ENCODE results near the gene SPTLC1. TPM values are rescaled to one million over a fixed set of nuclear protein-coding genes. Genes with fewer than 3 reads are reported as not detected.

SPTLC1 gene
- total RNA-seq, 1 donor = 132 TPM

- no peak for DNase-seq (ENCODE audit: low read depth)
- TF ChIP-seq CTCF (IDR thresholded peaks at IDR 0.05; ENCODE audit: insufficient read depth, low read depth, low read length) = no peak
- no peak overlapping the region for H3K4me3 ChIP-seq (ENCODE audit: low read depth, low read length)
These were observed 59.6 kb downstream of the SPTLC1 start for GRCh38 chr9:92055624-92056023.

GRCh38 chr9:92048924-92049625 is 66.1 kb downstream of the SPTLC1 start:
- no peak overlapping the region for H3K4me3 ChIP-seq (ENCODE audit: low read depth, low read length)
- no peak for DNase-seq (ENCODE audit: low read depth)
- TF ChIP-seq CTCF (IDR thresholded peaks at IDR 0.05; ENCODE audit: insufficient read depth, low read depth, low read length) = no peak

GRCh38 chr9:92047500-92047899 is 67.7 kb downstream of the SPTLC1 start:
- no peak for TF ChIP-seq CTCF (IDR thresholded peaks at IDR 0.05; ENCODE audit: insufficient read depth, low read depth, low read length)
- no peak for DNase-seq (ENCODE audit: low read depth)
- H3K4me3 ChIP-seq (ENCODE audit: low read depth, low read length) = no peak overlapping the region

- H3K4me3 ChIP-seq (ENCODE audit: low read depth, low read length) = no peak overlapping the region
- DNase-seq (ENCODE audit: low read depth) = no peak
- TF ChIP-seq CTCF (IDR thresholded peaks at IDR 0.05; ENCODE audit: insufficient read depth, low read depth, low read length) = no peak
These were observed 68.5 kb downstream of the SPTLC1 start for GRCh38 chr9:92046676-92047075.

- DNase-seq (ENCODE audit: low read depth) = no peak
- no peak for TF ChIP-seq CTCF (IDR thresholded peaks at IDR 0.05; ENCODE audit: insufficient read depth, low read depth, low read length)
- H3K4me3 ChIP-seq (ENCODE audit: low read depth, low read length) = no peak overlapping the region
These were observed 70.3 kb downstream of the SPTLC1 start for GRCh38 chr9:92044936-92045335.

GRCh38 chr9:92043002-92043401 is 72.2 kb downstream of the SPTLC1 start:
- H3K4me3 ChIP-seq (ENCODE audit: low read depth, low read length) = no peak overlapping the region
- TF ChIP-seq CTCF (IDR thresholded peaks at IDR 0.05; ENCODE audit: insufficient read depth, low read depth, low read length) = no peak

GRCh38 chr9:92042260-92042659 is 73.0 kb downstream of the SPTLC1 start:
- no peak for DNase-seq (ENCODE audit: low read depth)
- no peak overlapping the region for H3K4me3 ChIP-seq (ENCODE audit: low read depth, low read length)
- TF ChIP-seq CTCF (IDR thresholded peaks at IDR 0.05; ENCODE audit: insufficient read depth, low read depth, low read length) = no peak

More at GRCh38 chr9:92043002-92043401, 72.2 kb downstream of the SPTLC1 start:
- DNase-seq (ENCODE audit: low read depth) = no peak

Measured in fibroblast of villous mesenchyme (primary cell).